LNCAP (cell line): ENCODE data around the gene OPRM1.

ENCODE experiments used
- TF ChIP-seq, protein P1 (sequence below): fragments of 450-650 bp; IDR thresholded peaks from 2 replicates; pipeline ENCODE4 v1.5.1; 2017; ENCODE audit warnings: mild to moderate bottlenecking

Gene OPRM1

DNA sequence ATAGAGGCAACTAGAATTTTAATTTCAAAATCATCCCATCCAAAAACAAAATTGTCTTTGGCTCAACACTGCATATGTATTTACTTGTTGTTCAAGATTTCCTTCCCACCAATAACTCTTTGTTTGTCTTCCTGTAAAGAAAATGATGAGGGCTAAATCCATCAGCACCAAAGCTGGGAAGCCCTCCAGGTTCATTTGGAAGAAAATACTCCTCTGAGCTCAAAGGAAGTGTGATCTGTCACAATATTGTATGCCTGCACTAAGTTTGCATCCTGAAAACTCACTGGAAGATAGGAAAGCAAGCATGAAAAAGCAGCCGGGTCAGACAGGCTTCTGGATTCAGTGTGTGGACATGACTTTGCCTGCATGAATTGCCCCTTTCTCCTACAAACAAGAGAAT lies 28.7 kb upstream of the OPRM1 start:
- TF ChIP-seq, protein P1, sequence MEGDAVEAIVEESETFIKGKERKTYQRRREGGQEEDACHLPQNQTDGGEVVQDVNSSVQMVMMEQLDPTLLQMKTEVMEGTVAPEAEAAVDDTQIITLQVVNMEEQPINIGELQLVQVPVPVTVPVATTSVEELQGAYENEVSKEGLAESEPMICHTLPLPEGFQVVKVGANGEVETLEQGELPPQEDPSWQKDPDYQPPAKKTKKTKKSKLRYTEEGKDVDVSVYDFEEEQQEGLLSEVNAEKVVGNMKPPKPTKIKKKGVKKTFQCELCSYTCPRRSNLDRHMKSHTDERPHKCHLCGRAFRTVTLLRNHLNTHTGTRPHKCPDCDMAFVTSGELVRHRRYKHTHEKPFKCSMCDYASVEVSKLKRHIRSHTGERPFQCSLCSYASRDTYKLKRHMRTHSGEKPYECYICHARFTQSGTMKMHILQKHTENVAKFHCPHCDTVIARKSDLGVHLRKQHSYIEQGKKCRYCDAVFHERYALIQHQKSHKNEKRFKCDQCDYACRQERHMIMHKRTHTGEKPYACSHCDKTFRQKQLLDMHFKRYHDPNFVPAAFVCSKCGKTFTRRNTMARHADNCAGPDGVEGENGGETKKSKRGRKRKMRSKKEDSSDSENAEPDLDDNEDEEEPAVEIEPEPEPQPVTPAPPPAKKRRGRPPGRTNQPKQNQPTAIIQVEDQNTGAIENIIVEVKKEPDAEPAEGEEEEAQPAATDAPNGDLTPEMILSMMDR = no peak

DNA sequence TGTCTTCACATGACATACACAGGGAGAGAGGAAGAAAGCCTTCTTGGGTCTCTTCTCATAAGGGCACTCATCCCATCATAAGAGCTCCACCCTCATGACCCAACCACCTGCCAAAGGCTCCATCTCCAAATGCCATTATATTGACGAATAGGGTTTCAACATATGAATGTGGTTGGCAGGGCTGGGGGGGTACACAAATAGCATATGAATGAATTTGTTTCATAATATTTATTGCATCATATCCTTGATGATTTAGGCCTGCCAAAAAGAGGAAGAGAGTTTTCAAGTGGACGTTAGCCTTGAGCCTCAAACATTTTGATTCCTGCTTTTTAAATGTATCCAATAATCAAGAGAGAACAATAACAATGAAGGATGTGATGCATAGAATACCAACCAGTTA lies 26.2 kb upstream of the OPRM1 start:
- TF ChIP-seq, protein P1 = no peak

DNA sequence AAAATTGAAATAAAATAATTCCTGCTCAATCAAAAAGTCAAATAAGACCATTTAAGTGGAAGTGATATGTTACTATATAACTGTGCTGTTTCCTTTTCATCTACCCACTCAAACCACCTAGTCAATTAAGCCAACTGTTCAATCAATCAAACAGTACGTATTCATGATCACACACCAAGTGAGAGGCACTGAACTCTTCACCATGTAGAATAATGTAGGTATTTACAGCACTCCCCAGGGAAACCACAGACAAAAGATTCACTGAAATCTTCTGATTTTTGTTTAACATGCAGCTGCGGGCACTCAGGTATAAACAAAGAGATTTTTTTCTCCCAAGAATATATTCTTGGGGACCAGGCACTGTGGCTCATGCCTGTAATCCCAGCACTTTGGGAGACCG lies 21.3 kb upstream of the OPRM1 start:
- TF ChIP-seq, protein P1 = no peak

DNA sequence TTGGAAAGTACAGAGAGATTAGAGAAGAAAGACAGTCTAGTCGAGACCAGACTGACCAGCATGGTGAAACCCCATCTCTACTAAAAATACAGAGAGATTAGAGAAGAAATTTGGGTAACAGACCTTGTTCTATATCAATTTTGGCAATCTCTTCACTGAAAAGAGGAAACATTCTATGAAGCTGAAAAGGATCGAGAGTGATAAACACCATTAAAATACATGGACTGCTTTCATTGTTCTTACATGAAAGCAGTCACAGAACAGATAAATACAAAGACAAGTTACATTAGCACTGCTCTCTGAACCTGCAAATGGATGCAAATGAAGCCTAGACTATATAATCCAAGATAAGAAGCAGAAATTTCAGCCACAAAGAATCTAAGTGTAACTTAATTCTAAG lies 8.4 kb upstream of the OPRM1 start:
- TF ChIP-seq, protein P1 = no peak

DNA sequence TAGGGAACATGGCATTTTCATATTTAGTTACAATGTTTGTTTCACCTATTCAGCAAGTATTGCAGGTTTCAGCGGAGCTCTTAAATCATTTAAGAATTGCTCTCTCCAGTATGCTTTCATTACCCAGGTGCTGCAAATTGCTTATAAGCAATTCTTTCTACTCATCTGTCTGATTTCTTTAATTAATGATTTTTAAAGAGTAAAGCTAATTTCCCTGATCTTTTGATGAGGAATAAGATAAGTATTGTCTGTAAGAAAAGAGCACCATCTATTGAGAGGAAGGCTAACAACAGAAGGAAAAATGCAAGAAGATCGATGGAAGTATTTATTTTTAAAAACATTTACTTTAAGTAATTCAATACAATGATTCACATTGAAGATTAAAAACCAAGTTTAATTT lies 2.0 kb downstream of the OPRM1 start:
- TF ChIP-seq, protein P1 = no peak

DNA sequence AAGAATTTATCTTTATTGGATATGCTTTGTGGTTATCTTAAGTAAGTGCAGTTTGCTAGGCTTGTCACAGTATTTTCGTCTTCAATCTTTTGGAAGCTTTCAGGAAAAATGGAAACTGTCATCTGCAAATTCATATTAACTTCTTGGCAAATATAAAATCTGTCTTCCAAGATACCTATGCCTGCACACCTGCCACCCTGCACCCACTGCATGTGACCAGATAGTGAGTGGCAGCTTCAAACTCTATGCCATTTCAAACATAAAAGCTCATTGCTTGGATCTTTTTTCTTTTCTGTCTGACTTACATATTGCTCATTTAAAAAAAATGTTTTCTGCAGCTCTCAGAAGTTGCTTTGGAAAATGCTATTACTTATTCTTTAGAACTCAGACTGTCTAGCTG lies 14.1 kb downstream of the OPRM1 start:
- TF ChIP-seq, protein P1 = no peak

DNA sequence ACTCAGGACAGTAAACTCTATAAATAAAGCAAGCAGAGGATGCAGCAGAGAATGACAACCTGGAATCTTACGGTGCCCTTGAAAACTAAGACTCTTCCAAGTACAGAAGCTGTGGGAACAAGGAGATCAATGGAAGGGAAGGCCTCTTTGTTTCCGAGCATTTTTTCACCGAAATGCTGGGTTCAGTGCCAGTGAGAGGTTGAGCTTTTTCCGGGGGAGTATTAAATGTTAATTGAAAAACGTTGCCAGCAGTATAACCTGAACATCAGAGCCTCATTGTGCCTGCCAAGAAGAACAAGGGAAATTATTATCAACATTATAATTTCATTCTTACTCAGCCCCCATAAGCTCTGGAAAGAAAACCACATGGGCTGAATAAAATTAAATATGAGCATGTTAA lies 17.5 kb downstream of the OPRM1 start:
- TF ChIP-seq, protein P1 = no peak

DNA sequence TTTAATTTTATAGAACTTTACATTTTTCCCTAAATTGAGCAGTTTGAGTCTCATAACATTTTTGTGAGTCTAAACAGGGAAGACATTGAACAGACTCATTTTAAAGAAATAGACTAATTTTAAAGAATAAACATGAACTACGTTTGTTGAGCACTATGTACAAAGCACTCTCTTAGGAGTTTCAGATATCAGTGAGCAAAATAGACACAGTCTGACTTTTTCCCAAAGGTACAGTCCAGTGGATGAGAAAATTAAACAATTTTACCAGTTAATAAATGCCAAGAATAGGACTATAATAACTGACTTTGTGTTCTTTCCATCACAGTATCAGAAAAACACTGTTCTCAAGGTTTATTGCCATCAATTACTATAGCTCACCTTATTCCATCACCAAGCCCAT lies 18.1 kb downstream of the OPRM1 start:
- TF ChIP-seq, protein P1 = no peak
